GM21360 (cell line): Measurements from ENCODE around the gene ZNF334.

Experiments used
- ATAC-seq: cut with Tn5 transposase; IDR thresholded peaks from one replicate; pipeline ENCODE4 v1.9.1; 2021; ENCODE audit warnings: mild to moderate bottlenecking, moderate library complexity; ENCODE audit not compliant: unreplicated experiment

Gene ZNF334

GRCh38 chr20:46488451-46488850, 24.9 kb downstream of the ZNF334 start:
- ATAC-seq = no peak

DNA sequence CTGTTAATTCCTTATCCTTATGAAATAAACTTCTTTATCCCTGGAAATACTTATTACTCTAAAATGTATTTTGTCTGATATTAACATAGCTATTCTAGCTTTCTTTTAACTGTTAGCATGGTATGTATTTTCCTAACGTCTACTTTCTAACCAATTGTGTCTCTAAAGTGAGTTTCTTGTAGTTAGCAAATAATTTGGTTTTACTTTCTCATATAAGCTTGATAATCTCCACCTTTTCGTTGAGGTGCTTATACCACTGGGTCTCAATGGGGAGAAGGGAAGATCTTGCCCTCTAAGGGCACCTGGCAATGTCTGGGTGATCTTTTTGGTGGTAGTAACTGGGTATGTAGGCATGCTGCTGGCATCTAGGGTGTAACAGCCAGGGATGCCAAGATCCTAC, 25.7 kb downstream of the ZNF334 start:
- ATAC-seq = no peak

DNA sequence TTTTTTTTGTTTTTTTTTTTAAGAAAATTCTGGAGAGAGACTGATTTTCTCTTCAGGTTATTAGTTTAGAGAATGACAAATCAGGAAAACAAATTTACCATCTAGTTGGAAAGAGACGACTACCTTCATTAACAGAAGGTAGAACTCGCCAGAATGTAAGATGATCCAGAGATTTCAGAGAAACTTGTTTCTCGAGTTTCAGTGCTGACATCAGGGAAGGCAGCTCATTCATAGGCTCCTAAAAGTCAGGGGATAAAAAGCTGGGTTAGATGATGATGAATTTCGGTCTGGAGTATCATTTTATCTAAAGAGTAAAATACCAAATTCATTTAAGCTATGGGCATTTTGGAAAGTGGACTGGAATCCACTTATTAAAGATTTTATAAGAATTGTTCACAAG, 27.9 kb downstream of the ZNF334 start:
- ATAC-seq = no peak

- ATAC-seq = no peak
Measured at GRCh38 chr20:46484954-46485353, 28.4 kb downstream of the ZNF334 start.

- ATAC-seq = no peak
Measured at GRCh38 chr20:46483879-46484278, 29.5 kb downstream of the ZNF334 start.

- no peak for ATAC-seq
Measured at GRCh38 chr20:46482864-46483263, 30.5 kb downstream of the ZNF334 start.

GRCh38 chr20:46477640-46478039, 35.7 kb downstream of the ZNF334 start:
- no peak for ATAC-seq

GRCh38 chr20:46477225-46477624, 36.1 kb downstream of the ZNF334 start:
- no peak for ATAC-seq

DNA sequence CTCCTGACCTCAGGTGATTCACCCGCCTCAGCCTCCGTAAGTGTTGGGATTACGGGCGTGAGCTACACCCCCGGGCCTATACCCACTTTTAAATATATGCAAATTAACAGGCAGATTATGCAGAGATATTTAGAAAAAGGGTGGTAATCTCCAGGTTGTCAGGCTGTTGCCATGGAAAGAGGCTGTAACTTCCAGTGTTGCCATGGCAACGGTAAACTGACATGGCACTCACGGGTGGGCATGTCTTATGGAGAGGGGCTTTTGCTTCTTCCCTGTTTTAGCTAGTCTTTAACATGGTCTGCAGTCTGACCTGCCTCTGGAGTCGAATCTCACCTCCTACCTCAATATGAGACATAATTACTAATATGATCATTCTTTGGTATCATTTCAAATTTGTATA, 44.9 kb downstream of the ZNF334 start:
- ATAC-seq = no peak

DNA sequence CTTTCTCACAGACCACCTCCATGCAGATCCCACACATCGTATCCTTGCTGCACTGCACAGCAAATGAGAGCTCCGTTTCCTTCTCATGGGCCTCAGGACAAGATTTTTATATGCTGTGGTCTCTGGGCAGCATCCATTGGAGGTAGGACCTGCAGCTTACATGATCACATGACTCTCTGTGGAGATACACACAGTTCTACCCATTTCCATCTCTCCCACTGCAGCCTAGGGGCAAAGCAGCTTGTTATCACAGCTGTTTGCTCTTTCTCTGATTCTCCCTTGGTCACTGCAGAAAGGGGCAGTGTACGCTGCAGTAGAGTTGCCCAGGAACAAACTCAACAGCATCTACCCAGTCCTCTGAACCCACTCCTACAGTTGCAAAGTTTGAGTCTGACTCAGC, 48.9 kb downstream of the ZNF334 start:
- ATAC-seq = no peak

GRCh38 chr20:46463852-46464251, 49.5 kb downstream of the ZNF334 start:
- ATAC-seq = no peak

- ATAC-seq = no peak
Measured at GRCh38 chr20:46461808-46462207, 51.6 kb downstream of the ZNF334 start.

DNA sequence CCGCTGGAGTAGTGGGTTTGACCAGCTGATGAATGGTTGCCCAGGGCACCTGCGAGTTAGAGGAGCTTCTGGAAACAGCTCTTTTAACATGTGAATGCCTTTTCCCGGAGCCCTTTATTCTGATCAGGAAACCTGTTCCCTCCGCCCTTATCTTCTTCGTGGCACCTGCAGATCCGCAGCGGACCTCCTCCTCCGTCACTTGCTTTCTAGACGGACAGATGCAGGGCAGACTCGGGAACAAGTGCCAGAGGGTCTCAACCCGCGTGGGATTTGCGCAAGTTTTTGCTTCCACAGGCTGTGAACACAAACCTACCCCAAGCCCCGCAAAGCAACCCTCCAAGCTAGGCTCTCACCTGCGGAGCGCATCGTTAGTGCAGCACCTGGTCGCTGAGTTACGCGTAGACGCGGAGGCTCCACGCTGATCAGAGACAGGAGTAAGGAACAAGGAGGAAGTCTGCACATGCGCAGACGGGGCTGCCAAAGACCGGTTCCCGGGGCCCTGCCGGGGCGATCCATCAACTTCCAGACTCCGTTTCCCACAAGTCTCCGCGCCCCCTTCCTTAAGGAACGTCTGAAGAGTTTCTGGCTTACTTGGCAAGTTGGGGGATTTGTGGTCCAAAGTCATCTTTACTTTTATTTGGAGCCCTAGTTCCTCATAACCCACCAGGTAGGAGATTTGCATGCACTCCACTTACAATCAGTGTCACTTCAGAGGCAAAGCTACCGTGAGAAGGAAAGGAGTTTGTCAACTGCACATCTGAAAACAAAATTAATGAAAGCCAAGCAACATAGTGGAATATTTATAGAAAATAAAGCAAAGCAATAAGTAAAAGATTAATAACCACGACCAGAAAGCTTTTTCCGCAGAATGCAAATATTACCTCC, 54.3 kb downstream of the ZNF334 start:
- no peak for ATAC-seq

GRCh38 chr20:46456255-46457028, 56.9 kb downstream of the ZNF334 start:
- ATAC-seq = no peak

GRCh38 chr20:46455729-46456128, 57.6 kb downstream of the ZNF334 start:
- ATAC-seq = no peak
